Skeletal muscle tissue (tissue), 4 donors: ENCODE results near the gene TADA1. TPM values are rescaled to one million over a fixed set of nuclear protein-coding genes. Genes with fewer than 3 reads are reported as not detected.

ENCODE experiments used
- H3K27ac ChIP-seq: one replicate; pipeline ENCODE4 v1.7.0; 2013; ENCODE audit warnings: mild to moderate bottlenecking, low read depth, low read length, inconsistent platforms
- H3K27me3 ChIP-seq, 3 donors: one replicate each; pipeline ENCODE4 v1.7.0; 2013; ENCODE audit warnings: low read length in 3 of 3; ENCODE audit not compliant: control insufficient read depth in 3 of 3, insufficient read depth in 3 of 3
- H3K36me3 ChIP-seq, 3 donors: one replicate each; pipeline ENCODE4 v1.7.0; 2013; ENCODE audit warnings: low read length in 3 of 3; ENCODE audit not compliant: control insufficient read depth in 3 of 3, insufficient read depth in 3 of 3
- H3K4me1 ChIP-seq, 3 donors: one replicate each; pipeline ENCODE4 v1.7.0; 2013; ENCODE audit warnings: low read length in 3 of 3, mild to moderate bottlenecking in 3 of 3; ENCODE audit not compliant: control insufficient read depth in 3 of 3, insufficient read depth in 3 of 3
- H3K4me3 ChIP-seq, 3 donors: one replicate each; pipeline ENCODE4 v1.7.0; 2013; ENCODE audit warnings: low read length in 3 of 3
- H3K9ac ChIP-seq, 3 donors: one replicate each; pipeline ENCODE4 v1.7.0; 2013; ENCODE audit warnings: low read length in 3 of 3, mild to moderate bottlenecking in 3 of 3, moderate library complexity in 2 of 3, low read depth in 1 of 3
- H3K9me3 ChIP-seq, 3 donors: one replicate each; pipeline ENCODE4 v1.7.0; 2013; ENCODE audit warnings: low read length in 3 of 3; ENCODE audit not compliant: control insufficient read depth in 3 of 3
- total RNA-seq: library from RNA; depleted of rRNA; stranded (reverse); fragments of >200 nt; gene quantifications from one replicate; pipeline ENCODE4 v1.2.3, GENCODE V29; 2014
- donor health status: Osteomylitis.

The TADA1 gene
- total RNA-seq: 18.8 TPM

- Histone ChIP-seq H3K27me3 (no peaks in the 10 kb centered on the region), H3K9me3 (no peaks in the 10 kb centered on the region), H3K4me3 (peak within 1 kb of the TSS; percentile 79 to 92 (median 89)), H3K36me3 (no peaks in the 10 kb centered on the region), H3K27ac (peak within 1 kb of the TSS; percentile 85), H3K9ac (peak within 1 kb of the TSS; percentile 84 to 97 (median 95)), H3K4me1 (peaks cover 11 to 17% (median 16%) of the 10 kb centered on the region in 3 donors)
These were observed at the start of gene TADA1 for GRCh38 chr1:166875734-166876539. TSS of gene TADA1 (minus strand) at chr1:166876264. CDS start at chr1:166876233, 31 bp downstream.

GRCh38 chr1:166924823-166925541, 48.9 kb upstream of the TADA1 start:
- H3K36me3 ChIP-seq: no peaks in the 10 kb centered on the region
- H3K4me3 ChIP-seq: no peak overlapping the region
- H3K27ac ChIP-seq: no peak overlapping the region
- H3K4me1 ChIP-seq: no peaks in the 10 kb centered on the region
- H3K9me3 ChIP-seq: no peaks in the 10 kb centered on the region
- peaks cover 6 to 18% (median 15%) of the 10 kb centered on the region in 3 donors for H3K27me3 ChIP-seq
- H3K9ac ChIP-seq: no peak overlapping the region

GRCh38 chr1:166920561-166921475, 44.8 kb upstream of the TADA1 start:
- peak overlapping the region; percentile 20 to 38 (median 36) for H3K4me3 ChIP-seq
- H3K27me3 ChIP-seq: peaks cover 6 to 23% (median 22%) of the 10 kb centered on the region in 3 donors
- no peaks in the 10 kb centered on the region for H3K36me3 ChIP-seq
- H3K9ac ChIP-seq: no peak overlapping the region
- H3K9me3 ChIP-seq: no peaks in the 10 kb centered on the region
- no peaks in the 10 kb centered on the region for H3K4me1 ChIP-seq
- H3K27ac ChIP-seq: no peak overlapping the region

GRCh38 chr1:166918956-166919316, 42.9 kb upstream of the TADA1 start:
- no peak overlapping the region for H3K4me3 ChIP-seq
- H3K9me3 ChIP-seq: no peaks in the 10 kb centered on the region
- no peaks in the 10 kb centered on the region for H3K4me1 ChIP-seq
- no peaks in the 10 kb centered on the region for H3K36me3 ChIP-seq
- H3K27ac ChIP-seq: no peak overlapping the region
- no peak overlapping the region for H3K9ac ChIP-seq
- peaks cover 6 to 23% (median 22%) of the 10 kb centered on the region in 3 donors for H3K27me3 ChIP-seq

- Histone ChIP-seq H3K27me3 (peaks cover 6 to 23% (median 22%) of the 10 kb centered on the region in 3 donors), H3K27ac (no peak overlapping the region), H3K4me1 (no peaks in the 10 kb centered on the region)
These were observed 42.3 kb upstream of the TADA1 start for GRCh38 chr1:166918088-166918955.

GRCh38 chr1:166915941-166916340, 39.9 kb upstream of the TADA1 start:
- Histone ChIP-seq H3K4me1 (no peaks in the 10 kb centered on the region), H3K27ac (no peak overlapping the region), H3K4me3 (no peak overlapping the region), H3K9ac (no peak overlapping the region), H3K27me3 (peaks cover 0 to 18% (median 13%) of the 10 kb centered on the region in 3 donors), H3K9me3 (no peaks in the 10 kb centered on the region), H3K36me3 (no peaks in the 10 kb centered on the region)

More at GRCh38 chr1:166918088-166918955, 42.3 kb upstream of the TADA1 start:
- Histone ChIP-seq H3K9me3 (no peaks in the 10 kb centered on the region), H3K9ac (no peak overlapping the region), H3K4me3 (no peak overlapping the region), H3K36me3 (no peaks in the 10 kb centered on the region)

GRCh38 chr1:166915042-166915441, 39.0 kb upstream of the TADA1 start:
- Histone ChIP-seq H3K9me3 (no peaks in the 10 kb centered on the region), H3K9ac (no peak overlapping the region), H3K27ac (no peak overlapping the region), H3K36me3 (no peaks in the 10 kb centered on the region), H3K4me3 (no peak overlapping the region), H3K27me3 (peaks cover 0 to 9% (median 4%) of the 10 kb centered on the region in 3 donors), H3K4me1 (no peaks in the 10 kb centered on the region)

- H3K27me3 ChIP-seq: peaks cover 0 to 2% (median under 1%) of the 10 kb centered on the region in 3 donors
- no peak overlapping the region for H3K4me3 ChIP-seq
- no peaks in the 10 kb centered on the region for H3K36me3 ChIP-seq
- no peaks in the 10 kb centered on the region for H3K9me3 ChIP-seq
- H3K9ac ChIP-seq: no peak overlapping the region
- no peaks in the 10 kb centered on the region for H3K4me1 ChIP-seq
- H3K27ac ChIP-seq: no peak overlapping the region
These were observed 38.0 kb upstream of the TADA1 start for GRCh38 chr1:166914111-166914510.

- H3K4me1 ChIP-seq: no peaks in the 10 kb centered on the region
- no peaks in the 10 kb centered on the region for H3K36me3 ChIP-seq
- no peak overlapping the region for H3K9ac ChIP-seq
- no peak overlapping the region for H3K4me3 ChIP-seq
- H3K27me3 ChIP-seq: no peaks in the 10 kb centered on the region
- no peaks in the 10 kb centered on the region for H3K9me3 ChIP-seq
- no peak overlapping the region for H3K27ac ChIP-seq
These were observed 35.6 kb upstream of the TADA1 start for GRCh38 chr1:166911624-166912023.
